IPS-20b (cell line): ENCODE measurements around the gene RESF1.
A peak's percentile ranks its signal among the peaks of the same experiment; 100 is the strongest.

ENCODE experiments used
- H3K27ac ChIP-seq: one replicate; pipeline ENCODE4 v1.5.1; 2013; ENCODE audit warnings: low read length
- H3K27me3 ChIP-seq: 2 replicates; pipeline ENCODE4 v1.6.1; 2013; ENCODE audit warnings: mild to moderate bottlenecking, low read length, inconsistent platforms; ENCODE audit not compliant: insufficient read depth
- H3K36me3 ChIP-seq: 2 replicates; pipeline ENCODE4 v1.6.1; 2013; ENCODE audit warnings: low read depth, mild to moderate bottlenecking, inconsistent platforms, low read length, moderate library complexity; ENCODE audit not compliant: insufficient read depth
- H3K4me1 ChIP-seq: 2 replicates; pipeline ENCODE4 v1.6.1; 2013; ENCODE audit warnings: mild to moderate bottlenecking, control low read depth, inconsistent platforms, low read length, moderate library complexity; ENCODE audit not compliant: insufficient read depth
- H3K4me3 ChIP-seq: 2 replicates; pipeline ENCODE4 v1.5.1; 2013; ENCODE audit warnings: mild to moderate bottlenecking, low read length, inconsistent platforms
- H3K9ac ChIP-seq: 2 replicates; pipeline ENCODE4 v1.6.1; 2013; ENCODE audit warnings: low read depth, mild to moderate bottlenecking, inconsistent platforms, low read length, moderate library complexity
- H3K9me3 ChIP-seq: 2 replicates; pipeline ENCODE4 v1.6.1; 2013; ENCODE audit warnings: mild to moderate bottlenecking, low read depth, low read length, inconsistent platforms; ENCODE audit not compliant: insufficient read depth

The RESF1 gene

GRCh38 chr12:31962076-31962475, 2.9 kb downstream of the RESF1 start:
- Histone ChIP-seq H3K27me3 (no peaks in the 10 kb centered on the region), H3K4me1 (peaks cover 39% of the 10 kb centered on the region), H3K9ac (no peak overlapping the region; the same call in 1 of the 2 replicates), H3K36me3 (peaks cover 55% of the 10 kb centered on the region), H3K9me3 (no peaks in the 10 kb centered on the region), H3K27ac (no peak overlapping the region), H3K4me3 (peak overlapping the region; percentile 100)

- Histone ChIP-seq H3K36me3 (peaks cover 62% of the 10 kb centered on the region), H3K9ac (no peak overlapping the region), H3K4me1 (peaks cover 39% of the 10 kb centered on the region), H3K9me3 (no peaks in the 10 kb centered on the region), H3K4me3 (no peak overlapping the region), H3K27me3 (no peaks in the 10 kb centered on the region), H3K27ac (no peak overlapping the region)
Measured at GRCh38 chr12:31964280-31964679, 5.1 kb downstream of the RESF1 start.

- Histone ChIP-seq H3K36me3 (peaks cover 69% of the 10 kb centered on the region), H3K4me3 (no peak overlapping the region), H3K9ac (no peak overlapping the region), H3K27ac (no peak overlapping the region), H3K4me1 (peaks cover 39% of the 10 kb centered on the region), H3K27me3 (no peaks in the 10 kb centered on the region), H3K9me3 (no peaks in the 10 kb centered on the region)
Measured at GRCh38 chr12:31965090-31965489, 5.9 kb downstream of the RESF1 start.

GRCh38 chr12:31966558-31967205, 7.5 kb downstream of the RESF1 start:
- peaks cover 2% of the 10 kb centered on the region; the same call in 1 of the 2 replicates for H3K9me3 ChIP-seq
- peak overlapping the region; percentile 6 for H3K27ac ChIP-seq

GRCh38 chr12:31967539-31967938, 8.3 kb downstream of the RESF1 start:
- no peak overlapping the region for H3K27ac ChIP-seq
- H3K9me3 ChIP-seq, result peaks cover 4% of the 10 kb centered on the region; the same call in 1 of the 2 replicates
- H3K4me3 ChIP-seq, result no peak overlapping the region
- H3K27me3 ChIP-seq, result no peaks in the 10 kb centered on the region
- H3K9ac ChIP-seq, result no peak overlapping the region
- H3K36me3 ChIP-seq, result peaks cover 71% of the 10 kb centered on the region
- peaks cover 17% of the 10 kb centered on the region for H3K4me1 ChIP-seq

More at GRCh38 chr12:31966558-31967205, 7.5 kb downstream of the RESF1 start:
- Histone ChIP-seq H3K27me3 (no peaks in the 10 kb centered on the region), H3K9ac (peak overlapping the region; percentile 2; the same call in 1 of the 2 replicates), H3K4me1 (peaks cover 26% of the 10 kb centered on the region), H3K36me3 (peaks cover 72% of the 10 kb centered on the region), H3K4me3 (peak overlapping the region; percentile 40)

- Histone ChIP-seq H3K36me3 (peaks cover 70% of the 10 kb centered on the region), H3K9me3 (peaks cover 4% of the 10 kb centered on the region), H3K27me3 (no peaks in the 10 kb centered on the region), H3K4me3 (no peak overlapping the region), H3K27ac (no peak overlapping the region), H3K9ac (no peak overlapping the region), H3K4me1 (peaks cover 17% of the 10 kb centered on the region)
Measured at GRCh38 chr12:31970199-31970598, 11.0 kb downstream of the RESF1 start.

GRCh38 chr12:31973818-31974217, 14.6 kb downstream of the RESF1 start:
- Histone ChIP-seq H3K36me3 (peaks cover 92% of the 10 kb centered on the region), H3K9ac (no peak overlapping the region), H3K27me3 (no peaks in the 10 kb centered on the region), H3K4me3 (no peak overlapping the region), H3K9me3 (peaks cover 24% of the 10 kb centered on the region), H3K27ac (no peak overlapping the region), H3K4me1 (no peaks in the 10 kb centered on the region)

- Histone ChIP-seq H3K9me3 (peaks cover 31% of the 10 kb centered on the region), H3K4me1 (no peaks in the 10 kb centered on the region), H3K4me3 (no peak overlapping the region), H3K27ac (no peak overlapping the region), H3K36me3 (peaks cover 91% of the 10 kb centered on the region), H3K9ac (no peak overlapping the region), H3K27me3 (no peaks in the 10 kb centered on the region)
Measured at GRCh38 chr12:31974673-31975072, 15.5 kb downstream of the RESF1 start.

GRCh38 chr12:31984806-31985591, 25.8 kb downstream of the RESF1 start:
- Histone ChIP-seq H3K9ac (no peak overlapping the region), H3K9me3 (peaks cover 62% of the 10 kb centered on the region), H3K27ac (no peak overlapping the region), H3K36me3 (peaks cover 95% of the 10 kb centered on the region), H3K4me1 (peaks cover 8% of the 10 kb centered on the region; the same call in 1 of the 2 replicates), H3K4me3 (no peak overlapping the region), H3K27me3 (no peaks in the 10 kb centered on the region)

- peaks cover 94% of the 10 kb centered on the region for H3K36me3 ChIP-seq
Measured at GRCh38 chr12:31985832-31986231, 26.6 kb downstream of the RESF1 start.

GRCh38 chr12:31989571-31990362, 30.6 kb downstream of the RESF1 start:
- H3K4me3 ChIP-seq, result no peak overlapping the region
- no peaks in the 10 kb centered on the region for H3K27me3 ChIP-seq
- peaks cover 8% of the 10 kb centered on the region; the same call in 1 of the 2 replicates for H3K4me1 ChIP-seq
- H3K36me3 ChIP-seq, result peaks cover 88% of the 10 kb centered on the region
- H3K9ac ChIP-seq, result no peak overlapping the region
- peaks cover 14% of the 10 kb centered on the region for H3K9me3 ChIP-seq
- no peak overlapping the region for H3K27ac ChIP-seq

More at GRCh38 chr12:31985832-31986231, 26.6 kb downstream of the RESF1 start:
- Histone ChIP-seq H3K9me3 (peaks cover 53% of the 10 kb centered on the region), H3K27me3 (no peaks in the 10 kb centered on the region), H3K9ac (no peak overlapping the region), H3K4me3 (no peak overlapping the region), H3K4me1 (peaks cover 8% of the 10 kb centered on the region; the same call in 1 of the 2 replicates), H3K27ac (no peak overlapping the region)
